Epithelial cell of esophagus (primary cell): ENCODE measurements around the gene UBE3A.
A peak's percentile ranks its signal among the peaks of the same experiment; 100 is the strongest.
"Not testable (repeated sequence)": the region's sequence is repeated elsewhere in the genome, so short reads cannot be mapped to it uniquely, and the experiment has no call there.

Source experiments
- DNase-seq: peaks from one replicate; pipeline ENCODE4 v3.0.0; 2010; ENCODE audit warnings: low read depth
- H3K4me3 ChIP-seq: 2 replicates; pipeline ENCODE4 v1.5.1; 2011; ENCODE audit warnings: mild to moderate bottlenecking, low read length, control low read depth
- CTCF ChIP-seq: IDR thresholded peaks from 2 replicates; pipeline ENCODE4 v1.5.1; 2011; ENCODE audit warnings: low read depth, mild to moderate bottlenecking, low read length, control low read depth, inconsistent platforms; ENCODE audit not compliant: insufficient read depth; ENCODE audit errors: missing control alignments

UBE3A gene

GRCh38 chr15:25417604-25418003, 21.2 kb downstream of the UBE3A start:
- no peak for TF ChIP-seq CTCF
- no peak for DNase-seq
- no peak overlapping the region for H3K4me3 ChIP-seq

- peak; percentile 56 for DNase-seq
Measured at GRCh38 chr15:25416693-25417092, 22.1 kb downstream of the UBE3A start.

GRCh38 chr15:25415707-25416106, 23.1 kb downstream of the UBE3A start:
- no peak overlapping the region for H3K4me3 ChIP-seq
- DNase-seq: no peak
- no peak for TF ChIP-seq CTCF

More at GRCh38 chr15:25416693-25417092, 22.1 kb downstream of the UBE3A start:
- H3K4me3 ChIP-seq: no peak overlapping the region
- TF ChIP-seq CTCF: no peak

- DNase-seq: no peak
- TF ChIP-seq CTCF: no peak
- H3K4me3 ChIP-seq: no peak overlapping the region
Measured at GRCh38 chr15:25415217-25415616, 23.6 kb downstream of the UBE3A start.

- DNase-seq: peak; percentile 60
- H3K4me3 ChIP-seq: no peak overlapping the region
- TF ChIP-seq CTCF: no peak
Measured at GRCh38 chr15:25410649-25411048, 28.2 kb downstream of the UBE3A start.

- not testable (repeated sequence) for DNase-seq, H3K4me3 ChIP-seq
Measured at GRCh38 chr15:25409731-25410130, 29.1 kb downstream of the UBE3A start.

GRCh38 chr15:25408929-25409328, 29.9 kb downstream of the UBE3A start:
- TF ChIP-seq CTCF: no peak
- no peak overlapping the region for H3K4me3 ChIP-seq
- DNase-seq: peak; percentile 27
